GM23338 (cell line): ENCODE data around the gene PPP1R16B. TPM values are rescaled to one million over a fixed set of nuclear protein-coding genes. Genes with fewer than 3 reads are reported as not detected.

Experiments
- ATAC-seq: fragments of 200-7000 bp; cut with Tn5 transposase; 3 replicates; pipeline ENCODE4 v1.9.1; 2020
- DNase-seq: peaks from one replicate; pipeline ENCODE4 v3.0.0-alpha.2; 2015; ENCODE audit warnings: low spot score
- H2AFZ ChIP-seq: fragments of 200-600 bp; sonication (generic); 2 replicates; pipeline ENCODE4 v1.8.0; 2016; ENCODE audit warnings: antibody characterized with exemption, mild to moderate bottlenecking, moderate library complexity
- H3F3A ChIP-seq: fragments of 200-600 bp; sonication (generic); replicated peaks from 2 replicates; pipeline ENCODE4 v1.8.0; 2017; ENCODE audit warnings: antibody characterized with exemption, mixed run types, low read depth
- H3K27ac ChIP-seq: fragments of 200-600 bp; sonication (generic); 2 replicates; pipeline ENCODE4 v1.6.1; 2016; ENCODE audit warnings: low read depth
- H3K27me3 ChIP-seq: fragments of 200-600 bp; sonication (generic); 2 replicates; pipeline ENCODE4 v1.8.0; 2016; ENCODE audit warnings: mild to moderate bottlenecking, mixed run types, moderate library complexity; ENCODE audit not compliant: insufficient read depth
- H3K36me3 ChIP-seq: fragments of 200-600 bp; sonication (generic); 2 replicates; pipeline ENCODE4 v1.8.0; 2016; ENCODE audit warnings: mild to moderate bottlenecking; ENCODE audit not compliant: insufficient read depth
- H3K4me1 ChIP-seq: fragments of 200-600 bp; sonication (generic); 2 replicates; pipeline ENCODE4 v1.8.0; 2016; ENCODE audit warnings: mild to moderate bottlenecking, moderate library complexity; ENCODE audit not compliant: insufficient read depth
- H3K4me2 ChIP-seq: fragments of 200-600 bp; sonication (generic); 2 replicates; pipeline ENCODE4 v1.7.1; 2017; ENCODE audit warnings: mixed run types
- H3K4me3 ChIP-seq: fragments of 200-600 bp; sonication (generic); 2 replicates; pipeline ENCODE4 v1.6.1; 2016; ENCODE audit warnings: mixed run types
- H3K79me2 ChIP-seq: fragments of 200-600 bp; sonication (generic); replicated peaks from 2 replicates; pipeline ENCODE4 v1.8.0; 2017; ENCODE audit warnings: mild to moderate bottlenecking; ENCODE audit not compliant: insufficient read depth
- H3K9me2 ChIP-seq: fragments of 200-600 bp; sonication (generic); 2 replicates; pipeline ENCODE4 v1.8.0; 2017; ENCODE audit not compliant: insufficient read depth
- H4K20me1 ChIP-seq: fragments of 200-600 bp; sonication (generic); replicated peaks from 2 replicates; pipeline ENCODE4 v1.8.0; 2017; ENCODE audit warnings: mild to moderate bottlenecking; ENCODE audit not compliant: insufficient read depth
- H3K27ac Mint-ChIP-seq: 2 replicates; pipeline ENCODE4 v1.8.0; 2020; ENCODE audit warnings: inconsistent platforms, mild to moderate bottlenecking, moderate library complexity, mixed read lengths
- H3K27me3 Mint-ChIP-seq: 3 replicates; pipeline ENCODE4 v1.8.0; 2022; ENCODE audit warnings: low read depth, mild to moderate bottlenecking, moderate library complexity, mixed read lengths, inconsistent platforms; ENCODE audit not compliant: insufficient read depth, poor library complexity
- H3K36me3 Mint-ChIP-seq: 3 replicates; pipeline ENCODE4 v1.8.0; 2021; ENCODE audit warnings: low read depth, mild to moderate bottlenecking, inconsistent platforms, moderate library complexity, mixed read lengths
- H3K4me1 Mint-ChIP-seq: 3 replicates; pipeline ENCODE4 v1.8.0; 2020; ENCODE audit warnings: mild to moderate bottlenecking, inconsistent platforms, mixed read lengths
- H3K4me3 Mint-ChIP-seq: 3 replicates; pipeline ENCODE4 v1.8.0; 2021; ENCODE audit warnings: moderate library complexity, mild to moderate bottlenecking, inconsistent platforms, mixed read lengths
- H3K9me3 Mint-ChIP-seq: 3 replicates; pipeline ENCODE4 v1.8.0; 2020; ENCODE audit warnings: moderate library complexity, mild to moderate bottlenecking, inconsistent platforms, mixed read lengths
- CREB1 ChIP-seq: fragments of 250-450 bp; sonication (Bioruptor Pico); IDR thresholded peaks from 2 replicates; pipeline ENCODE4 v1.5.0; 2020; ENCODE audit warnings: low read depth, mild to moderate bottlenecking, moderate library complexity
- EZH2 ChIP-seq: fragments of 200-600 bp; sonication (generic); IDR thresholded peaks from one replicate; pipeline ENCODE4 v1.8.0; 2017; ENCODE audit warnings: antibody characterized with exemption, mild to moderate bottlenecking, low read depth; ENCODE audit not compliant: unreplicated experiment
- EZH2phosphoT487 ChIP-seq: fragments of 200-600 bp; sonication (generic); IDR thresholded peaks from one replicate; pipeline ENCODE4 v1.8.1; 2018; ENCODE audit warnings: antibody characterized with exemption; ENCODE audit not compliant: unreplicated experiment
- JUNB ChIP-seq: IDR thresholded peaks from one replicate; pipeline ENCODE4 v1.6.1; 2016; ENCODE audit warnings: antibody characterized with exemption; ENCODE audit not compliant: unreplicated experiment
- NANOG ChIP-seq: IDR thresholded peaks from 2 replicates; pipeline ENCODE4 v1.6.1; 2016; ENCODE audit warnings: antibody characterized with exemption, borderline replicate concordance
- POLR2AphosphoS5 ChIP-seq: IDR thresholded peaks from 2 replicates; pipeline ENCODE4 v1.6.1; 2016; ENCODE audit warnings: antibody characterized with exemption, low read depth
- STAT1 ChIP-seq: IDR thresholded peaks from one replicate; pipeline ENCODE4 v1.6.1; 2016; ENCODE audit warnings: antibody characterized with exemption; ENCODE audit not compliant: unreplicated experiment
- ZNF114 ChIP-seq: fragments of 250-450 bp; sonication (Bioruptor Pico); IDR thresholded peaks from 2 replicates; pipeline ENCODE4 v1.5.0; 2020; ENCODE audit warnings: mild to moderate bottlenecking, moderate library complexity
- ZNF331 ChIP-seq: fragments of 250-450 bp; sonication (Bioruptor Pico); IDR thresholded peaks from 2 replicates; pipeline ENCODE4 v1.5.0; 2020; ENCODE audit warnings: low read depth, mild to moderate bottlenecking, moderate library complexity
- polyA plus RNA-seq: library from polyadenylated mRNA; unstranded; fragments of >200 nt; fragmentation: Nextera tagmentation; extraction: Ambion mirVana; gene quantifications from 2 replicates; pipeline ENCODE4 v1.2.1, GENCODE V29; 2016
- total RNA-seq: library from RNA; depleted of rRNA; stranded (reverse); fragments of >200 nt; shearing (Covaris generic); gene quantifications from 2 replicates; pipeline ENCODE4 v1.2.3, GENCODE V29; 2014
- TF ChIP-seq, protein P1 (sequence below): fragments of 250-450 bp; sonication (Bioruptor Pico); IDR thresholded peaks from 2 replicates; pipeline ENCODE4 v1.5.0; 2020; ENCODE audit warnings: mild to moderate bottlenecking, moderate library complexity
- TF ChIP-seq, protein P2 (sequence below): IDR thresholded peaks from 2 replicates; pipeline ENCODE4 v1.6.1; 2016; ENCODE audit warnings: antibody characterized with exemption
- TF ChIP-seq, protein P3 (sequence below): IDR thresholded peaks from one replicate; pipeline ENCODE4 v1.6.1; 2018; ENCODE audit warnings: antibody characterized with exemption; ENCODE audit not compliant: unreplicated experiment
- TF ChIP-seq, protein P4 (sequence below), 2 experiments: fragments of 200-600 bp in 1 of 2; sonication (generic) in 1 of 2; conservative IDR thresholded peaks; 2 replicates each; pipeline versions ENCODE4 v1.5.1 to v1.6.1; 2016 to 2017; ENCODE audit warnings: antibody characterized with exemption in 2 of 2, low read depth in 2 of 2, mild to moderate bottlenecking in 2 of 2, moderate library complexity in 1 of 2

The PPP1R16B gene
- total and polyA plus RNA-seq, 2 experiments from 2014 or later = 1.6 to 11.5 TPM

DNA sequence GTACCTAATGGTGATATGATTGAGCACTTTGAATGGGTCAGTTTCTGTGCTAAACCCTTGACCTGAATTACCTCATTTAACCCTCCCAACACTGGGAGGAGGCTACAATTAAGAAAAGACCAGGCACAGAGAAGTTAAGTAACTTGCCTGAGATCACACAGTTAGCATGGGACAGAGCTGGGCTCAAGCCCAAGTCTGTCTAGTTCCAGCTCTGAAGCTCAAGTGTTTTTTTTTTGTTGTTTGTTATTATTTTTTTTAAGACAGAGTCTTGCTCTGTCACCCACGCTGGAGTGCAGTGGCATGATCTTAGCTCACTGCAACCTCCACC lies 124.7 kb downstream of the PPP1R16B start:
- H3K27ac ChIP-seq = no peak overlapping the region
- no peaks in the 10 kb centered on the region for H3K27me3 ChIP-seq
- DNase-seq = no peak
- ATAC-seq = no peak
- no peaks in the 10 kb centered on the region; the same call in 1 of the 2 replicates for H3K36me3 ChIP-seq
- peaks cover 21% of the 10 kb centered on the region for H3K36me3 Mint-ChIP-seq
- no peak overlapping the region for H3K4me3 ChIP-seq
- peaks cover 14% of the 10 kb centered on the region for H3K27me3 Mint-ChIP-seq
- H4K20me1 ChIP-seq = peaks cover 73% of the 10 kb centered on the region
- H3K9me2 ChIP-seq = no peaks in the 10 kb centered on the region
- H2AFZ ChIP-seq = no peak overlapping the region
- H3K79me2 ChIP-seq = peaks cover 86% of the 10 kb centered on the region
- no peak overlapping the region for H3K27ac Mint-ChIP-seq
- H3K4me3 Mint-ChIP-seq = no peak overlapping the region
- TF ChIP-seq EZH2 (no peak), ZNF331 (CRISPR knock-in tag) (no peak), JUNB (no peak), EZH2phosphoT487 (no peak), CREB1 (CRISPR knock-in tag) (no peak), NANOG (no peak), STAT1 (no peak), POLR2AphosphoS5 (no peak), ZNF114 (CRISPR knock-in tag) (no peak)
- TF ChIP-seq, protein P1, sequence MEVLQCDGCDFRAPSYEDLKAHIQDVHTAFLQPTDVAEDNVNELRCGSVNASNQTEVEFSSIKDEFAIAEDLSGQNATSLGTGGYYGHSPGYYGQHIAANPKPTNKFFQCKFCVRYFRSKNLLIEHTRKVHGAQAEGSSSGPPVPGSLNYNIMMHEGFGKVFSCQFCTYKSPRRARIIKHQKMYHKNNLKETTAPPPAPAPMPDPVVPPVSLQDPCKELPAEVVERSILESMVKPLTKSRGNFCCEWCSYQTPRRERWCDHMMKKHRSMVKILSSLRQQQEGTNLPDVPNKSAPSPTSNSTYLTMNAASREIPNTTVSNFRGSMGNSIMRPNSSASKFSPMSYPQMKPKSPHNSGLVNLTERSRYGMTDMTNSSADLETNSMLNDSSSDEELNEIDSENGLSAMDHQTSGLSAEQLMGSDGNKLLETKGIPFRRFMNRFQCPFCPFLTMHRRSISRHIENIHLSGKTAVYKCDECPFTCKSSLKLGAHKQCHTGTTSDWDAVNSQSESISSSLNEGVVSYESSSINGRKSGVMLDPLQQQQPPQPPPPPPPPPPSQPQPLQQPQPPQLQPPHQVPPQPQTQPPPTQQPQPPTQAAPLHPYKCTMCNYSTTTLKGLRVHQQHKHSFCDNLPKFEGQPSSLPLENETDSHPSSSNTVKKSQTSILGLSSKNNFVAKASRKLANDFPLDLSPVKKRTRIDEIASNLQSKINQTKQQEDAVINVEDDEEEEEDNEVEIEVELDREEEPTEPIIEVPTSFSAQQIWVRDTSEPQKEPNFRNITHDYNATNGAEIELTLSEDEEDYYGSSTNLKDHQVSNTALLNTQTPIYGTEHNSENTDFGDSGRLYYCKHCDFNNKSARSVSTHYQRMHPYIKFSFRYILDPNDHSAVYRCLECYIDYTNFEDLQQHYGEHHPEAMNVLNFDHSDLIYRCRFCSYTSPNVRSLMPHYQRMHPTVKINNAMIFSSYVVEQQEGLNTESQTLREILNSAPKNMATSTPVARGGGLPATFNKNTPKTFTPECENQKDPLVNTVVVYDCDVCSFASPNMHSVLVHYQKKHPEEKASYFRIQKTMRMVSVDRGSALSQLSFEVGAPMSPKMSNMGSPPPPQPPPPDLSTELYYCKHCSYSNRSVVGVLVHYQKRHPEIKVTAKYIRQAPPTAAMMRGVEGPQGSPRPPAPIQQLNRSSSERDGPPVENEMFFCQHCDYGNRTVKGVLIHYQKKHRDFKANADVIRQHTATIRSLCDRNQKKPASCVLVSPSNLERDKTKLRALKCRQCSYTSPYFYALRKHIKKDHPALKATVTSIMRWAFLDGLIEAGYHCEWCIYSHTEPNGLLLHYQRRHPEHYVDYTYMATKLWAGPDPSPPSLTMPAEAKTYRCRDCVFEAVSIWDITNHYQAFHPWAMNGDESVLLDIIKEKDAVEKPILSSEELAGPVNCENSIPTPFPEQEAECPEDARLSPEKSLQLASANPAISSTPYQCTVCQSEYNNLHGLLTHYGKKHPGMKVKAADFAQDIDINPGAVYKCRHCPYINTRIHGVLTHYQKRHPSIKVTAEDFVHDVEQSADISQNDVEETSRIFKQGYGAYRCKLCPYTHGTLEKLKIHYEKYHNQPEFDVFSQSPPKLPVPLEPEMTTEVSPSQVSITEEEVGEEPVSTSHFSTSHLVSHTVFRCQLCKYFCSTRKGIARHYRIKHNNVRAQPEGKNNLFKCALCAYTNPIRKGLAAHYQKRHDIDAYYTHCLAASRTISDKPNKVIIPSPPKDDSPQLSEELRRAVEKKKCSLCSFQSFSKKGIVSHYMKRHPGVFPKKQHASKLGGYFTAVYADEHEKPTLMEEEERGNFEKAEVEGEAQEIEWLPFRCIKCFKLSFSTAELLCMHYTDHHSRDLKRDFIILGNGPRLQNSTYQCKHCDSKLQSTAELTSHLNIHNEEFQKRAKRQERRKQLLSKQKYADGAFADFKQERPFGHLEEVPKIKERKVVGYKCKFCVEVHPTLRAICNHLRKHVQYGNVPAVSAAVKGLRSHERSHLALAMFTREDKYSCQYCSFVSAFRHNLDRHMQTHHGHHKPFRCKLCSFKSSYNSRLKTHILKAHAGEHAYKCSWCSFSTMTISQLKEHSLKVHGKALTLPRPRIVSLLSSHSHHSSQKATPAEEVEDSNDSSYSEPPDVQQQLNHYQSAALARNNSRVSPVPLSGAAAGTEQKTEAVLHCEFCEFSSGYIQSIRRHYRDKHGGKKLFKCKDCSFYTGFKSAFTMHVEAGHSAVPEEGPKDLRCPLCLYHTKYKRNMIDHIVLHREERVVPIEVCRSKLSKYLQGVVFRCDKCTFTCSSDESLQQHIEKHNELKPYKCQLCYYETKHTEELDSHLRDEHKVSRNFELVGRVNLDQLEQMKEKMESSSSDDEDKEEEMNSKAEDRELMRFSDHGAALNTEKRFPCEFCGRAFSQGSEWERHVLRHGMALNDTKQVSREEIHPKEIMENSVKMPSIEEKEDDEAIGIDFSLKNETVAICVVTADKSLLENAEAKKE (CRISPR knock-in tag) = no peak
- TF ChIP-seq, protein P2, sequence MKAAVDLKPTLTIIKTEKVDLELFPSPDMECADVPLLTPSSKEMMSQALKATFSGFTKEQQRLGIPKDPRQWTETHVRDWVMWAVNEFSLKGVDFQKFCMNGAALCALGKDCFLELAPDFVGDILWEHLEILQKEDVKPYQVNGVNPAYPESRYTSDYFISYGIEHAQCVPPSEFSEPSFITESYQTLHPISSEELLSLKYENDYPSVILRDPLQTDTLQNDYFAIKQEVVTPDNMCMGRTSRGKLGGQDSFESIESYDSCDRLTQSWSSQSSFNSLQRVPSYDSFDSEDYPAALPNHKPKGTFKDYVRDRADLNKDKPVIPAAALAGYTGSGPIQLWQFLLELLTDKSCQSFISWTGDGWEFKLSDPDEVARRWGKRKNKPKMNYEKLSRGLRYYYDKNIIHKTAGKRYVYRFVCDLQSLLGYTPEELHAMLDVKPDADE = no peak
- TF ChIP-seq, protein P3, sequence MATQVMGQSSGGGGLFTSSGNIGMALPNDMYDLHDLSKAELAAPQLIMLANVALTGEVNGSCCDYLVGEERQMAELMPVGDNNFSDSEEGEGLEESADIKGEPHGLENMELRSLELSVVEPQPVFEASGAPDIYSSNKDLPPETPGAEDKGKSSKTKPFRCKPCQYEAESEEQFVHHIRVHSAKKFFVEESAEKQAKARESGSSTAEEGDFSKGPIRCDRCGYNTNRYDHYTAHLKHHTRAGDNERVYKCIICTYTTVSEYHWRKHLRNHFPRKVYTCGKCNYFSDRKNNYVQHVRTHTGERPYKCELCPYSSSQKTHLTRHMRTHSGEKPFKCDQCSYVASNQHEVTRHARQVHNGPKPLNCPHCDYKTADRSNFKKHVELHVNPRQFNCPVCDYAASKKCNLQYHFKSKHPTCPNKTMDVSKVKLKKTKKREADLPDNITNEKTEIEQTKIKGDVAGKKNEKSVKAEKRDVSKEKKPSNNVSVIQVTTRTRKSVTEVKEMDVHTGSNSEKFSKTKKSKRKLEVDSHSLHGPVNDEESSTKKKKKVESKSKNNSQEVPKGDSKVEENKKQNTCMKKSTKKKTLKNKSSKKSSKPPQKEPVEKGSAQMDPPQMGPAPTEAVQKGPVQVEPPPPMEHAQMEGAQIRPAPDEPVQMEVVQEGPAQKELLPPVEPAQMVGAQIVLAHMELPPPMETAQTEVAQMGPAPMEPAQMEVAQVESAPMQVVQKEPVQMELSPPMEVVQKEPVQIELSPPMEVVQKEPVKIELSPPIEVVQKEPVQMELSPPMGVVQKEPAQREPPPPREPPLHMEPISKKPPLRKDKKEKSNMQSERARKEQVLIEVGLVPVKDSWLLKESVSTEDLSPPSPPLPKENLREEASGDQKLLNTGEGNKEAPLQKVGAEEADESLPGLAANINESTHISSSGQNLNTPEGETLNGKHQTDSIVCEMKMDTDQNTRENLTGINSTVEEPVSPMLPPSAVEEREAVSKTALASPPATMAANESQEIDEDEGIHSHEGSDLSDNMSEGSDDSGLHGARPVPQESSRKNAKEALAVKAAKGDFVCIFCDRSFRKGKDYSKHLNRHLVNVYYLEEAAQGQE = no peak
- TF ChIP-seq, protein P4, sequence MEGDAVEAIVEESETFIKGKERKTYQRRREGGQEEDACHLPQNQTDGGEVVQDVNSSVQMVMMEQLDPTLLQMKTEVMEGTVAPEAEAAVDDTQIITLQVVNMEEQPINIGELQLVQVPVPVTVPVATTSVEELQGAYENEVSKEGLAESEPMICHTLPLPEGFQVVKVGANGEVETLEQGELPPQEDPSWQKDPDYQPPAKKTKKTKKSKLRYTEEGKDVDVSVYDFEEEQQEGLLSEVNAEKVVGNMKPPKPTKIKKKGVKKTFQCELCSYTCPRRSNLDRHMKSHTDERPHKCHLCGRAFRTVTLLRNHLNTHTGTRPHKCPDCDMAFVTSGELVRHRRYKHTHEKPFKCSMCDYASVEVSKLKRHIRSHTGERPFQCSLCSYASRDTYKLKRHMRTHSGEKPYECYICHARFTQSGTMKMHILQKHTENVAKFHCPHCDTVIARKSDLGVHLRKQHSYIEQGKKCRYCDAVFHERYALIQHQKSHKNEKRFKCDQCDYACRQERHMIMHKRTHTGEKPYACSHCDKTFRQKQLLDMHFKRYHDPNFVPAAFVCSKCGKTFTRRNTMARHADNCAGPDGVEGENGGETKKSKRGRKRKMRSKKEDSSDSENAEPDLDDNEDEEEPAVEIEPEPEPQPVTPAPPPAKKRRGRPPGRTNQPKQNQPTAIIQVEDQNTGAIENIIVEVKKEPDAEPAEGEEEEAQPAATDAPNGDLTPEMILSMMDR (conservative IDR thresholded peaks at IDR 0.05; ENCODE audit: low read depth in 2 of 2) = no peak
- peaks cover 30% of the 10 kb centered on the region for H3K4me1 Mint-ChIP-seq
- peaks cover 24% of the 10 kb centered on the region for H3K4me1 ChIP-seq
- H3K4me2 ChIP-seq = no peak overlapping the region
- no peaks in the 10 kb centered on the region for H3K9me3 Mint-ChIP-seq
- no peaks in the 10 kb centered on the region for H3F3A ChIP-seq
